A673 (cell line): ENCODE data around the gene CDK5RAP3. TPM values are rescaled to one million over a fixed set of nuclear protein-coding genes. Genes with fewer than 3 reads are reported as not detected.

Experiments used
- BruUV-seq: library from RNA; stranded (reverse); fragments of 400-500 nt; replicated peaks from 2 replicates; lab custom pipeline; 2021; lab: Mats Ljungman, UMichigan
- CTCF ChIA-PET: fragments of 300-600 bp; sonication (Branson Sonifier 250); formaldehyde crosslinking; loops from one replicate; lab custom pipeline; 2022; ENCODE audit warnings: antibody characterized with exemption; lab: Charles Lee
- POLR2A ChIA-PET: fragments of 300-600 bp; sonication (Branson Sonifier 250); formaldehyde crosslinking; loops from one replicate; lab custom pipeline; 2022; ENCODE audit warnings: antibody characterized with exemption; ENCODE audit not compliant: low non-redundant PET; lab: Charles Lee
- DNase-seq: peaks from one replicate; pipeline ENCODE4 v3.0.0-alpha.2; 2015; ENCODE audit warnings: low spot score
- H3K27ac ChIP-seq: fragments of 200-600 bp; sonication (generic); 2 replicates; pipeline ENCODE4 v1.5.1; 2016; ENCODE audit warnings: mixed run types, low read depth, mild to moderate bottlenecking, mixed read lengths, antibody characterized with exemption, low read length; ENCODE audit not compliant: poor library complexity, severe bottlenecking
- H3K27me3 ChIP-seq: fragments of 200-600 bp; sonication (generic); replicated peaks from 2 replicates; pipeline ENCODE4 v1.6.1; 2017; ENCODE audit warnings: mixed run types, low read depth, mild to moderate bottlenecking, mixed read lengths, antibody characterized with exemption, low read length; ENCODE audit not compliant: insufficient read depth, poor library complexity
- H3K36me3 ChIP-seq: fragments of 200-600 bp; sonication (generic); 2 replicates; pipeline ENCODE4 v1.6.1; 2016; ENCODE audit warnings: mixed run types, mild to moderate bottlenecking, mixed read lengths, antibody characterized with exemption, low read length; ENCODE audit not compliant: insufficient read depth, poor library complexity, severe bottlenecking
- H3K4me1 ChIP-seq: fragments of 200-600 bp; sonication (generic); 2 replicates; pipeline ENCODE4 v1.6.1; 2017; ENCODE audit warnings: mixed run types, mild to moderate bottlenecking, mixed read lengths, antibody characterized with exemption, low read length; ENCODE audit not compliant: insufficient read depth, poor library complexity, severe bottlenecking
- H3K4me3 ChIP-seq: fragments of 200-600 bp; sonication (generic); 2 replicates; pipeline ENCODE4 v1.5.1; 2016; ENCODE audit warnings: low read depth, mixed run types, mild to moderate bottlenecking, mixed read lengths, low read length; ENCODE audit not compliant: poor library complexity, severe bottlenecking
- H3K9me3 ChIP-seq: fragments of 200-600 bp; sonication (generic); 2 replicates; pipeline ENCODE4 v1.6.1; 2016; ENCODE audit warnings: mixed run types, low read depth, mild to moderate bottlenecking, mixed read lengths, antibody characterized with exemption, low read length; ENCODE audit not compliant: poor library complexity, severe bottlenecking
- CTCF ChIP-seq: fragments of 300-800, 200-600 bp; sonication (generic); conservative IDR thresholded peaks from 2 replicates; pipeline ENCODE4 v1.5.1; 2017; ENCODE audit warnings: low read depth, mild to moderate bottlenecking, antibody characterized with exemption, low read length, moderate library complexity, mixed read lengths
- EZH2 ChIP-seq: fragments of 200-600 bp; sonication (generic); IDR thresholded peaks from 2 replicates; pipeline ENCODE4 v1.6.1; 2017; ENCODE audit warnings: borderline replicate concordance, low read depth, mild to moderate bottlenecking, mixed read lengths, antibody characterized with exemption, low read length; ENCODE audit not compliant: poor library complexity, severe bottlenecking
- intact Hi-C: fragments of 100-400 bp; cut with micrococcal nuclease; formaldehyde crosslinking; loops from one replicate; pipeline ENCODE4 v1.10.0; 2022; ENCODE audit not compliant: unreplicated experiment
- total RNA-seq: library from RNA; stranded (reverse); gene quantifications from 2 replicates; pipeline ENCODE4 v1.2.3, GENCODE V29; 2021

The CDK5RAP3 gene
- total RNA-seq, 1 experiment from 2014 or later: 172 TPM

- intact Hi-C loops: no loop called here
- Histone ChIP-seq H3K9me3 (no peaks in the 10 kb centered on the region), H3K4me3 (no peak overlapping the region), H3K4me1 (peaks cover 14% of the 10 kb centered on the region), H3K27me3 (no peaks in the 10 kb centered on the region), H3K36me3 (no peaks in the 10 kb centered on the region), H3K27ac (no peak overlapping the region)
- DNase-seq: no peak
- TF ChIP-seq EZH2 (no peak), CTCF (no peak)
- BruUV-seq: no TSS peak
- ChIA-PET CTCF (no interaction called here), POLR2A (no interaction called here)
These were observed 24.5 kb downstream of the CDK5RAP3 start for GRCh38 chr17:47995241-47995935.

- DNase-seq: no peak
- Histone ChIP-seq H3K4me1 (peaks cover 17% of the 10 kb centered on the region), H3K27ac (no peak overlapping the region), H3K36me3 (no peaks in the 10 kb centered on the region), H3K27me3 (no peaks in the 10 kb centered on the region), H3K9me3 (no peaks in the 10 kb centered on the region), H3K4me3 (no peak overlapping the region)
- ChIA-PET POLR2A (no interaction called here), CTCF (no interaction called here)
- TF ChIP-seq CTCF: no peak
- no peak for TF ChIP-seq EZH2
- no TSS peak for BruUV-seq
- intact Hi-C loops: no loop called here
These were observed 25.3 kb downstream of the CDK5RAP3 start for GRCh38 chr17:47996201-47996600.

GRCh38 chr17:47997586-47997985, 26.7 kb downstream of the CDK5RAP3 start:
- no peak for DNase-seq
- no peak for TF ChIP-seq EZH2
- no peak for TF ChIP-seq CTCF
- Histone ChIP-seq H3K9me3 (no peaks in the 10 kb centered on the region), H3K27ac (no peak overlapping the region), H3K4me1 (peaks cover 31% of the 10 kb centered on the region), H3K36me3 (no peaks in the 10 kb centered on the region), H3K4me3 (no peak overlapping the region), H3K27me3 (no peaks in the 10 kb centered on the region)
- intact Hi-C loops: no loop called here
- POLR2A ChIA-PET: no interaction called here
- CTCF ChIA-PET: no interaction called here
- no TSS peak for BruUV-seq
